ENCODE results near the gene ALDH3B2.

- TF ChIP-seq CTCF (IDR thresholded peaks at IDR 0.05; ENCODE audit: low read depth, low read length, poor library complexity, severe bottlenecking) (no peak), EZH2phosphoT487 (IDR thresholded peaks at IDR 0.05; ENCODE audit: borderline replicate concordance, low read length) (no peak)
Measured at GRCh38 chr11:67694875-67695555, 20.6 kb upstream of the ALDH3B2 start.

Measured in DOHH2 (cell line).